ENCODE results near the gene HDAC4.

HDAC4 gene

DNA sequence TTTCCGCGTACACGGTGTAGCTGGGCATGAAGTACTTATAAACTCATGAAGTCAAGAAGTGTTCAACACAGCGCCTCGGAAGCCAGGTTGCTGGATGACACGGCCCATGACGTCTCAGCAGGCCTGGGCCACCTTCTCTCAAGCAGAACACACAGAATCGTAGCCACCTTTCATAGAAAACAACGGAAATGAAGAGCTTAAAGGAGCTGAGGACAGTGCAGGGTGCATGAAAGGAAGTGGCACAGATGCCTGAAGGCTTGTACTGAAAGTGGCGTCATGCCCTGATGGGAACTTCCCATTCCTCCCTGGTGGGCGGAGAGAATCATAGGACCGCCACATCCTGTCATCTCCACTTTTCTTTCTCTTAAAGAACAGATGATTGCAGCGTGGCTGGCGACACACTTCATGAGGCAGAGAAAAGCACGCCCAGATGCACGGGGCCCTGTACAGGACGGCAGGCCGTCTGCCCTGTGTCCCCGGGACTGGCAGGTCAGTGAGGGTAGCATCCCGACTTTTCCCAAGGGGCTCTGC lies 31.1 kb downstream of the HDAC4 start:
- no peak overlapping the region for H3K27ac ChIP-seq
- TF ChIP-seq, protein P1, sequence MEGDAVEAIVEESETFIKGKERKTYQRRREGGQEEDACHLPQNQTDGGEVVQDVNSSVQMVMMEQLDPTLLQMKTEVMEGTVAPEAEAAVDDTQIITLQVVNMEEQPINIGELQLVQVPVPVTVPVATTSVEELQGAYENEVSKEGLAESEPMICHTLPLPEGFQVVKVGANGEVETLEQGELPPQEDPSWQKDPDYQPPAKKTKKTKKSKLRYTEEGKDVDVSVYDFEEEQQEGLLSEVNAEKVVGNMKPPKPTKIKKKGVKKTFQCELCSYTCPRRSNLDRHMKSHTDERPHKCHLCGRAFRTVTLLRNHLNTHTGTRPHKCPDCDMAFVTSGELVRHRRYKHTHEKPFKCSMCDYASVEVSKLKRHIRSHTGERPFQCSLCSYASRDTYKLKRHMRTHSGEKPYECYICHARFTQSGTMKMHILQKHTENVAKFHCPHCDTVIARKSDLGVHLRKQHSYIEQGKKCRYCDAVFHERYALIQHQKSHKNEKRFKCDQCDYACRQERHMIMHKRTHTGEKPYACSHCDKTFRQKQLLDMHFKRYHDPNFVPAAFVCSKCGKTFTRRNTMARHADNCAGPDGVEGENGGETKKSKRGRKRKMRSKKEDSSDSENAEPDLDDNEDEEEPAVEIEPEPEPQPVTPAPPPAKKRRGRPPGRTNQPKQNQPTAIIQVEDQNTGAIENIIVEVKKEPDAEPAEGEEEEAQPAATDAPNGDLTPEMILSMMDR (IDR thresholded peaks at IDR 0.05): no peak
- no peak for TF ChIP-seq ZFX (IDR thresholded peaks at IDR 0.05; ENCODE audit: borderline replicate concordance)

DNA sequence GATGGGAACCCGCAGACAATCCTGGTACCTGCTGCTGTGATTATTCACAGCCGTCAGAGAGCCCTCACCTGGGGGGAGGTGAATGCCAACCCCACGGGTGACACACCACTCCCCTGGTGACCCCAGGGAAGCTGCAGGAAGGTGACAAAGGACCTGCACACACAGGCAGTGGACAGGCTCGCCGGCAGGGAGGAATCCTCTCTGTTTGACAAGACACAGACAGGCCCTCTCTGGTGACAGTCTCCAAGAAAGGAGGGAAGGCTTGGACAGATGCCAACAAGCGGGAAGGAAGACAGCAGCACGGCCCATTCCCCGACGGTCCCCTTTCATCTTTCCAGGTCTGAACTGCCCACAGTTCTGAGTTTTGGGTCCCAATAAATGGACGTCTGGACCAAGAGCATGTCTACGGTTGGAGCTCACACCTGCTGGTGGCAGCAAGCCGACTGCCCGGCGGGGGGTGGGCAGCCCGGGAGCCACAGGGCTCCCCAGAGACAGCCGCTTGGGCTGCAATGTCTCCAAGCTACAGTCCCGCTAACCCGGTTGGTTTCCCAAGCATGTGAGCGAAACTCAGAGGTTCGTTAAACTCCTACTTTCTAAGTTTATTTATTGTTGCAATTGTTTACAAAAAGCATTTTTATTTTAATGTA lies 31.8 kb downstream of the HDAC4 start:
- no peak for TF ChIP-seq ZFX (IDR thresholded peaks at IDR 0.05; ENCODE audit: borderline replicate concordance)
- TF ChIP-seq, protein P1 (IDR thresholded peaks at IDR 0.05): no peak
- H3K27ac ChIP-seq: no peak overlapping the region

DNA sequence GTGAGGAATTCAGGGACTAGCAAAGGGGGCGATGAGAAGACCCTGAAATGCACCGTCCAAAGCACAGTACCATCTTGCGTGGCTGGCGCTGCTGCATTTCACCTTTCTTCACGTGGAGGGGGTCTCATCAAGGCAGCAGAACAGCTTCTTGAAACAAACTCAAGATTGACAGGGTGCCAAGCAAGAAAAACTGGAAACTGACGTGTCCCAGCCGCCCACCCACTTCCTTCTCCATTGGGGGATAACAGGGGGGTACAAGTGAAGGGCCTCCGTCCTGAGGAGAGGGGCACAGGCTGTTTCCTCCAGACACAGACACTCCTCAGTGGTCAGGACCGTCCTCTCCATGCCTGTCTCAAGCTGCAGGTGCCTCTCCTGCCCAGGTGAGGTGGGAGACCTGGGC lies 32.5 kb downstream of the HDAC4 start:
- TF ChIP-seq, protein P1 (IDR thresholded peaks at IDR 0.05): no peak
- TF ChIP-seq ZFX (IDR thresholded peaks at IDR 0.05; ENCODE audit: borderline replicate concordance): no peak
- H3K27ac ChIP-seq: no peak overlapping the region

DNA sequence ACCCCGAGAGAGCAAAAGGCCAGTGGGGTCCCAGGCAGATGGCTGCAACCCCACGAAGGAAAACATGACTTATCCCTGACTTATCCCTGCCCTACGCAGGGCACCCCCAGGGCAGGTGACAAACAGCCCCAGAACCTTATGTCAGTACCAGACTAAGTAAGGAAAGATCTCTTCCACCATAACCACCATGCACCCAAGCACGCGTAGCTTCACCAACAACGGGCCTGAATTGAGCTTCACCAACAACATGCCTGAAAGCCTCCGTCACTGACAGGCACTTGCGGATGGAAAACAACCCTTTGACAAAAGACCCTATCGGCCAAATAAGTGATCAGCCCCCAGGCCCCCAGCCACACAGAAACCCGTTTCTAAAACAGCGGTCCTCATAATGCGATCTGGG lies 34.1 kb downstream of the HDAC4 start:
- no peak overlapping the region for H3K27ac ChIP-seq
- TF ChIP-seq, protein P1 (IDR thresholded peaks at IDR 0.05): no peak
- no peak for TF ChIP-seq ZFX (IDR thresholded peaks at IDR 0.05; ENCODE audit: borderline replicate concordance)

DNA sequence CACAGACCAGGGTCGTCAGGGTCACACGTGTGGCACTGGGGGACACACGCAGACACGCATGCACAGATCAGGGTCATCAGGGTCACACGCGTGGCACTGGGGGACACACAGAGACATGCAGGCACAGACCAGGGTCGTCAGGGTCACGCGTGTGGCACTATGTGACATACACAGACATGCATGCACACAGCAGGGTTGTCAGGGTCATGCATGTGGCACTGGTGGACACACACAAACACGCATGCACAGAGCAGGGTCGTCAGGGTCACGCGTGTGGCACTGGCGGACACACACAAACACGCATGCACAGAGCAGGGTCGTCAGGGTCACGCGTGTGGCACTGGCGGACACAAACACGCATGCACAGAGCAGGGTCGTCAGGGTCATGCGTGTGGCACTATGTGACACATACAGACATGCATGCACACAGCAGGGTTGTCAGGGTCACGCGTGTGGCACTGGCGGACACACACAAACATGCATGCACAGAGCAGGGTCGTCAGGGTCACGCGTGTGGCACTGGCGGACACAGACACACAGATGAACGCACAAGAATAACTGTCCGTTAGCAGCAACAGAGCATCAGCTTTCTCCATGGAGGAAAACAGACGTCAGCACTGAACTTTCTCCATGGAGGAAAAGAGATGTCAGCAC lies 34.9 kb downstream of the HDAC4 start:
- no peak overlapping the region for H3K27ac ChIP-seq
- no peak for TF ChIP-seq ZFX (IDR thresholded peaks at IDR 0.05; ENCODE audit: borderline replicate concordance)
- TF ChIP-seq, protein P1 (IDR thresholded peaks at IDR 0.05): no peak

DNA sequence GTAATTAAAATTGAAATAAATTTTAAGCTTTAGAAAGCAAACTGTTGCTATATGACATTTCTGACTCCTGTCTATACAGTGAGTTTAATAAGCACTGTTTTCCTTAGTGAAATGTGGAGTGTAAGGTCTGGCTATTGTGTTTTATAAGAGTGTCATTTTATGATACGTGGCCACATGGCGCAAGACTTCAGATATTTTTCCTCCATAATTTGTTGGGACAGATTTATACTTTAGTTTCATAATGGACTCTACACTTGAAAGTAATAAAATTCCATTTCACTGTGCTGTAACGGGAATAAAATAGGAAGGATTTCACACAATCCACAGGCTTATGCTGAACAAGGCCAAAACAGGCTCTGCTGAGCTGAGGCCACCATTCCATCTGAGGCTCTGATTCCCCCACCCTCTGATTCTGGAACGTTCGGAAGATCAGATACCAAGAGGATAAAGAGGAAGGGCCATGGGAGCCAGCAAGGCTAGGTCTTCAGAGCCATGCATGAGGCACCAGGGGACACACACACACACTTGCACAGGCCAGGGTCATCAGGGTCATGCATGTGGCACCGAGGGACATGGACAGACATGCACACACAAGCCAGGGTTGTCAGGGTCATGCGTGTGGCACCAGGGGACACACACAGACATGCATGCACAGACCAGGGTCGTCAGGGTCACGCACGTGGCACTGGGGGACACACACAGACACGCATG lies 35.6 kb downstream of the HDAC4 start:
- TF ChIP-seq, protein P1 (IDR thresholded peaks at IDR 0.05): no peak
- no peak for TF ChIP-seq ZFX (IDR thresholded peaks at IDR 0.05; ENCODE audit: borderline replicate concordance)
- H3K27ac ChIP-seq: no peak overlapping the region

Measured in 22Rv1 (cell line).